Neural cell (in vitro differentiated cells): ENCODE results near the gene STX18. TPM values are rescaled to one million over a fixed set of nuclear protein-coding genes. Genes with fewer than 3 reads are reported as not detected.

Experiments used
- H2AFZ ChIP-seq: fragments of 200-600, 300-800 bp; sonication (generic), shearing (Covaris generic); 2 replicates; pipeline ENCODE4 v1.6.0; 2014; ENCODE audit warnings: low read depth, mild to moderate bottlenecking, antibody characterized with exemption, low read length, moderate library complexity
- H3F3A ChIP-seq: fragments of 200-600 bp; shearing (Covaris generic); 2 replicates; pipeline ENCODE4 v1.6.1; 2016; ENCODE audit warnings: mild to moderate bottlenecking, moderate library complexity, mixed read lengths, antibody characterized with exemption, low read length; ENCODE audit not compliant: insufficient read depth, poor library complexity, severe bottlenecking
- H3K27ac ChIP-seq: fragments of 200-600, 300-800 bp; sonication (generic), shearing (Covaris generic); 2 replicates; pipeline ENCODE4 v1.5.1; 2014; ENCODE audit warnings: mild to moderate bottlenecking, low read length, moderate library complexity
- H3K27me3 ChIP-seq: fragments of 300-800, 200-600 bp; sonication (generic), shearing (Covaris generic); 2 replicates; pipeline ENCODE4 v1.6.0; 2014; ENCODE audit warnings: mild to moderate bottlenecking, low read depth, low read length, moderate library complexity; ENCODE audit not compliant: insufficient read depth
- H3K36me3 ChIP-seq: fragments of 300-800, 200-600 bp; sonication (generic), shearing (Covaris generic); 2 replicates; pipeline ENCODE4 v1.5.1; 2014; ENCODE audit warnings: mild to moderate bottlenecking, antibody characterized with exemption, low read length, moderate library complexity; ENCODE audit not compliant: insufficient read depth
- H3K4me2 ChIP-seq: fragments of 300-800, 200-600 bp; sonication (generic), shearing (Covaris generic); 2 replicates; pipeline ENCODE4 v1.6.0; 2014; ENCODE audit warnings: mild to moderate bottlenecking, low read length
- H3K4me3 ChIP-seq: fragments of 300-800, 200-600 bp; sonication (generic), shearing (Covaris generic); 2 replicates; pipeline ENCODE4 v1.5.1; 2014; ENCODE audit warnings: mild to moderate bottlenecking, low read length, moderate library complexity
- H3K79me2 ChIP-seq: fragments of 200-600 bp; shearing (Covaris generic); replicated peaks from 2 replicates; pipeline ENCODE4 v1.6.0; 2014; ENCODE audit warnings: mild to moderate bottlenecking, low read length, moderate library complexity; ENCODE audit not compliant: insufficient read depth
- H3K9ac ChIP-seq: fragments of 300-800, 200-600 bp; sonication (generic), shearing (Covaris generic); 2 replicates; pipeline ENCODE4 v1.6.1; 2016; ENCODE audit warnings: mild to moderate bottlenecking, low read length, mixed read lengths
- H3K9me2 ChIP-seq: fragments of 200-600 bp; shearing (Covaris generic); 2 replicates; pipeline ENCODE4 v1.6.1; 2016; ENCODE audit warnings: mild to moderate bottlenecking, low read length, mixed read lengths; ENCODE audit not compliant: insufficient read depth
- H3K9me3 ChIP-seq: fragments of 200-600, 300-800 bp; sonication (generic), shearing (Covaris generic); 2 replicates; pipeline ENCODE4 v1.6.1; 2016; ENCODE audit warnings: mild to moderate bottlenecking, mixed run types, low read length, moderate library complexity, mixed read lengths
- H4K20me1 ChIP-seq: fragments of 200-600 bp; shearing (Covaris generic); 2 replicates; pipeline ENCODE4 v1.6.1; 2016; ENCODE audit warnings: mild to moderate bottlenecking, mixed run types; ENCODE audit not compliant: insufficient read depth
- CTCF ChIP-seq: fragments of 450-650 bp; IDR thresholded peaks from 2 replicates; pipeline ENCODE4 v1.5.1; 2014; ENCODE audit warnings: antibody characterized with exemption, mild to moderate bottlenecking, moderate library complexity; ENCODE audit not compliant: poor library complexity, severe bottlenecking
- EP300 ChIP-seq: fragments of 450-650 bp; conservative IDR thresholded peaks from 2 replicates; pipeline ENCODE4 v1.6.1; 2014; ENCODE audit warnings: antibody characterized with exemption, mild to moderate bottlenecking, moderate library complexity; ENCODE audit not compliant: poor library complexity, severe bottlenecking
- EZH2 ChIP-seq: fragments of 200-600, 300-800 bp; shearing (Covaris generic), sonication (generic); IDR thresholded peaks from 2 replicates; pipeline ENCODE4 v1.6.1; 2014; ENCODE audit warnings: antibody characterized with exemption, low read length, borderline replicate concordance, mild to moderate bottlenecking; ENCODE audit not compliant: insufficient read depth, poor library complexity, severe bottlenecking
- MXI1 ChIP-seq: fragments of 450-650 bp; conservative IDR thresholded peaks from 2 replicates; pipeline ENCODE4 v1.6.1; 2014; ENCODE audit warnings: antibody characterized with exemption, mild to moderate bottlenecking; ENCODE audit not compliant: poor library complexity, severe bottlenecking
- POLR2AphosphoS5 ChIP-seq: IDR thresholded peaks from 2 replicates; pipeline ENCODE4 v1.6.1; 2012
- RAD21 ChIP-seq: fragments of 450-650 bp; conservative IDR thresholded peaks from 2 replicates; pipeline ENCODE4 v1.6.1; 2014; ENCODE audit warnings: antibody characterized with exemption, mild to moderate bottlenecking, moderate library complexity
- REST ChIP-seq: IDR thresholded peaks from 2 replicates; pipeline ENCODE4 v1.6.1; 2012; ENCODE audit warnings: borderline replicate concordance
- SMC3 ChIP-seq: fragments of 450-650 bp; conservative IDR thresholded peaks from 2 replicates; pipeline ENCODE4 v1.6.1; 2014; ENCODE audit warnings: antibody characterized with exemption, mild to moderate bottlenecking, moderate library complexity; ENCODE audit not compliant: poor library complexity
- TAF1 ChIP-seq: IDR thresholded peaks from 2 replicates; pipeline ENCODE4 v1.6.1; 2012; ENCODE audit warnings: low read depth
- polyA plus RNA-seq: library from polyadenylated mRNA; depleted of rRNA; stranded (reverse); fragments of >200 nt; gene quantifications from 2 replicates; pipeline ENCODE4 v1.2.3, GENCODE V29; 2014

The STX18 gene
- polyA plus RNA-seq, 1 donor from 2014 or later: 64.5 TPM

GRCh38 chr4:4426511-4427120, 115.2 kb downstream of the STX18 start:
- H3K27ac ChIP-seq: no peak overlapping the region

GRCh38 chr4:4425696-4426095, 116.2 kb downstream of the STX18 start:
- Histone ChIP-seq H3K27ac (no peak overlapping the region), H3K4me2 (no peak overlapping the region), H3K27me3 (no peaks in the 10 kb centered on the region), H3K36me3 (peaks cover 3% of the 10 kb centered on the region), H3K4me3 (no peak overlapping the region), H4K20me1 (no peaks in the 10 kb centered on the region), H3F3A (no peaks in the 10 kb centered on the region), H3K9me2 (no peaks in the 10 kb centered on the region), H3K9ac (no peak overlapping the region), H2AFZ (no peak overlapping the region), H3K79me2 (no peaks in the 10 kb centered on the region), H3K9me3 (no peaks in the 10 kb centered on the region)
- TF ChIP-seq SMC3: no peak
- TF ChIP-seq EZH2: no peak

More at GRCh38 chr4:4426511-4427120, 115.2 kb downstream of the STX18 start:
- H3K9me3 ChIP-seq: no peaks in the 10 kb centered on the region
- no peak overlapping the region for H2AFZ ChIP-seq
- no peaks in the 10 kb centered on the region for H4K20me1 ChIP-seq
- no peaks in the 10 kb centered on the region for H3K79me2 ChIP-seq
- H3K9ac ChIP-seq: no peak overlapping the region
- TF ChIP-seq CTCF (no peak), MXI1 (no peak), SMC3 (no peak), REST (no peak), RAD21 (no peak), EP300 (no peak), EZH2 (no peak), POLR2AphosphoS5 (no peak), TAF1 (no peak)
- no peaks in the 10 kb centered on the region for H3K9me2 ChIP-seq
- H3K4me2 ChIP-seq: no peak overlapping the region
- H3F3A ChIP-seq: no peaks in the 10 kb centered on the region
- no peak overlapping the region for H3K4me3 ChIP-seq
- no peaks in the 10 kb centered on the region for H3K36me3 ChIP-seq
- H3K27me3 ChIP-seq: no peaks in the 10 kb centered on the region
